Fibroblast of mammary gland (primary cell): ENCODE data around the gene AFMID.

Experiments used
- DNase-seq: peaks from one replicate; pipeline ENCODE4 v3.0.0-alpha.2; 2010; ENCODE audit warnings: low read depth
- H3K4me3 ChIP-seq: 2 replicates; pipeline ENCODE4 v1.5.1; 2011; ENCODE audit warnings: low read depth, mild to moderate bottlenecking, low read length, moderate library complexity; ENCODE audit not compliant: control insufficient read depth
- CTCF ChIP-seq: conservative IDR thresholded peaks from 2 replicates; pipeline ENCODE4 v1.5.1; 2011; ENCODE audit warnings: low read depth, low read length, inconsistent platforms; ENCODE audit not compliant: control insufficient read depth, insufficient read depth

The AFMID gene

GRCh38 chr17:78253946-78254672, 66.9 kb downstream of the AFMID start:
- no peak for TF ChIP-seq CTCF
- peak; percentile 67 for DNase-seq
- H3K4me3 ChIP-seq: peak overlapping the region; percentile 73

GRCh38 chr17:78255029-78255656, 68.0 kb downstream of the AFMID start:
- H3K4me3 ChIP-seq: no peak overlapping the region
- TF ChIP-seq CTCF: no peak

GRCh38 chr17:78255953-78256706, 69.0 kb downstream of the AFMID start:
- no peak for DNase-seq
- no peak for TF ChIP-seq CTCF
- no peak overlapping the region for H3K4me3 ChIP-seq

More at GRCh38 chr17:78255029-78255656, 68.0 kb downstream of the AFMID start:
- DNase-seq: no peak

GRCh38 chr17:78256707-78257591, 69.8 kb downstream of the AFMID start:
- TF ChIP-seq CTCF: no peak
- no peak for DNase-seq
- no peak overlapping the region for H3K4me3 ChIP-seq
